Endodermal cell (in vitro differentiated cells): Measurements from ENCODE around the gene ST6GALNAC4. TPM values are rescaled to one million over a fixed set of nuclear protein-coding genes. Genes with fewer than 3 reads are reported as not detected.

Source experiments
- DNase-seq: peaks from one replicate; pipeline ENCODE4 v3.0.0-alpha.2; 2017
- H3K27ac ChIP-seq: 2 replicates; pipeline ENCODE4 v1.5.1; 2013; ENCODE audit warnings: mild to moderate bottlenecking, low read depth, low read length, moderate library complexity
- H3K27me3 ChIP-seq: 2 replicates; pipeline ENCODE4 v1.6.1; 2013; ENCODE audit warnings: mild to moderate bottlenecking, low read length, moderate library complexity; ENCODE audit not compliant: insufficient read depth, control insufficient read depth, poor library complexity, severe bottlenecking
- H3K36me3 ChIP-seq: 2 replicates; pipeline ENCODE4 v1.7.0; 2013; ENCODE audit warnings: mild to moderate bottlenecking, low read length, moderate library complexity; ENCODE audit not compliant: control insufficient read depth, insufficient read depth
- H3K4me1 ChIP-seq: one replicate; pipeline ENCODE4 v1.7.0; 2013; ENCODE audit warnings: low read length; ENCODE audit not compliant: control insufficient read depth, insufficient read depth
- H3K4me3 ChIP-seq: 2 replicates; pipeline ENCODE4 v1.5.1; 2013; ENCODE audit warnings: mild to moderate bottlenecking, low read length, moderate library complexity
- H3K9ac ChIP-seq: 2 replicates; pipeline ENCODE4 v1.6.1; 2013; ENCODE audit warnings: mild to moderate bottlenecking, low read length, moderate library complexity; ENCODE audit not compliant: poor library complexity, severe bottlenecking; ENCODE audit errors: extremely low read depth
- H3K9me3 ChIP-seq: 2 replicates; pipeline ENCODE4 v1.6.1; 2013; ENCODE audit warnings: mild to moderate bottlenecking, low read length, moderate library complexity; ENCODE audit not compliant: control insufficient read depth
- H3K27ac Mint-ChIP-seq: 2 replicates; pipeline ENCODE4 v1.8.0; 2020; ENCODE audit warnings: mixed read lengths
- H3K27me3 Mint-ChIP-seq: 2 replicates; pipeline ENCODE4 v1.8.0; 2021; ENCODE audit warnings: mild to moderate bottlenecking, mixed read lengths; ENCODE audit not compliant: insufficient read depth
- H3K36me3 Mint-ChIP-seq: 2 replicates; pipeline ENCODE4 v1.8.0; 2020; ENCODE audit warnings: low read depth, mixed read lengths
- H3K4me1 Mint-ChIP-seq: 2 replicates; pipeline ENCODE4 v1.8.0; 2020; ENCODE audit warnings: mixed read lengths
- H3K4me3 Mint-ChIP-seq: 2 replicates; pipeline ENCODE4 v1.8.0; 2020; ENCODE audit warnings: mild to moderate bottlenecking, moderate library complexity, mixed read lengths
- H3K9me3 Mint-ChIP-seq: 2 replicates; pipeline ENCODE4 v1.8.0; 2020; ENCODE audit warnings: mild to moderate bottlenecking, mixed read lengths
- CTCF ChIP-seq: fragments of 200-600 bp; sonication (generic); conservative IDR thresholded peaks from 2 replicates; pipeline ENCODE4 v1.5.0; 2021; ENCODE audit warnings: antibody characterized with exemption, mild to moderate bottlenecking
- WGBS, 2 experiments: methylation state at CpG; one replicate each; pipeline versions ENCODE4 v1.1.5 to v1.1.7; 2013; ENCODE audit warnings: missing lambda C conversion rate in 2 of 2, mixed read lengths in 1 of 2; ENCODE audit not compliant: insufficient coverage in 1 of 2, insufficient read length in 1 of 2; 5-methylcytosine and 5-hydroxymethylcytosine counted together
- total RNA-seq, 2 donors: library from RNA; stranded (reverse); fragmentation: NEBNext Ultra II Directional in 1 of 2; extraction: Animal tissue kit (Norgen Biotek cat#: 25700) in 1 of 2; gene quantifications; 2 replicates in 1 of 2; 3 replicates in 1 of 2; pipeline ENCODE4 v1.2.1, GENCODE V29; 2021

The ST6GALNAC4 gene
- total RNA-seq, 2 donors from 2014 or later: 8.3 to 12.7 TPM

GRCh38 chr9:127940593-127940992 is 23.8 kb upstream of the ST6GALNAC4 start:
- H3K27ac ChIP-seq: no peak overlapping the region
- no peaks in the 10 kb centered on the region for H3K27me3 Mint-ChIP-seq
- no peak overlapping the region for H3K4me3 Mint-ChIP-seq
- no peaks in the 10 kb centered on the region for H3K4me1 ChIP-seq
- H3K4me3 ChIP-seq: no peak overlapping the region
- no peak overlapping the region for H3K27ac Mint-ChIP-seq
- peaks cover 24% of the 10 kb centered on the region for H3K36me3 Mint-ChIP-seq
- no peaks in the 10 kb centered on the region for H3K27me3 ChIP-seq
- H3K9ac ChIP-seq: no peak overlapping the region
- WGBS, 2 experiments: 96 to 100% methylated on average over 2 to 3 of the region's 4 CpGs
- H3K9me3 ChIP-seq: no peaks in the 10 kb centered on the region
- H3K9me3 Mint-ChIP-seq: no peaks in the 10 kb centered on the region
- peaks cover 18% of the 10 kb centered on the region for H3K4me1 Mint-ChIP-seq
- peaks cover 36% of the 10 kb centered on the region for H3K36me3 ChIP-seq
- no peak for TF ChIP-seq CTCF
- DNase-seq: no peak

- Histone ChIP-seq H3K27ac (no peak overlapping the region), H3K9ac (no peak overlapping the region), H3K27me3 (no peaks in the 10 kb centered on the region), H3K4me1 (no peaks in the 10 kb centered on the region), H3K36me3 (peaks cover 30% of the 10 kb centered on the region), H3K9me3 (no peaks in the 10 kb centered on the region), H3K4me3 (peak overlapping the region; percentile 91)
- H3K27me3 Mint-ChIP-seq: no peaks in the 10 kb centered on the region
- no peak for TF ChIP-seq CTCF
- DNase-seq: peak; percentile 76
- H3K9me3 Mint-ChIP-seq: no peaks in the 10 kb centered on the region
- H3K4me1 Mint-ChIP-seq: peaks cover 18% of the 10 kb centered on the region
- peak overlapping the region; percentile 95 for H3K4me3 Mint-ChIP-seq
- H3K36me3 Mint-ChIP-seq: peaks cover 17% of the 10 kb centered on the region
- 75 to 76% methylated on average over 13 to 25 of the region's 25 CpGs for WGBS, 2 experiments
- H3K27ac Mint-ChIP-seq: peak overlapping the region; percentile 97
Observed at GRCh38 chr9:127938298-127938690, 21.5 kb upstream of the ST6GALNAC4 start.

GRCh38 chr9:127937388-127938297 is 20.8 kb upstream of the ST6GALNAC4 start, which contains the start of gene DPM2:
Gene DPM2, minus strand, starts transcription at chr9:127937854. Its CDS starts 34 bp downstream, at chr9:127937820.
- Histone ChIP-seq H3K36me3 (peaks cover 25% of the 10 kb centered on the region), H3K4me1 (no peaks in the 10 kb centered on the region), H3K27ac (no peak within 1 kb of the TSS), H3K9ac (peak within 1 kb of the TSS; percentile 68), H3K4me3 (peak within 1 kb of the TSS; percentile 91), H3K27me3 (no peaks in the 10 kb centered on the region), H3K9me3 (no peaks in the 10 kb centered on the region)
- H3K4me1 Mint-ChIP-seq: peaks cover 18% of the 10 kb centered on the region
- DNase-seq: peak; percentile 94
- H3K27ac Mint-ChIP-seq: peak within 1 kb of the TSS; percentile 97
- peaks cover 2% of the 10 kb centered on the region for H3K27me3 Mint-ChIP-seq
- no peaks in the 10 kb centered on the region for H3K9me3 Mint-ChIP-seq
- peak within 1 kb of the TSS; percentile 95 for H3K4me3 Mint-ChIP-seq
- WGBS, 2 experiments: 9 to 12% methylated on average over 44 to 60 of the region's 60 CpGs
- peaks cover 13% of the 10 kb centered on the region for H3K36me3 Mint-ChIP-seq
- no peak for TF ChIP-seq CTCF
